CD4-positive, alpha-beta T cell (primary cell): ENCODE measurements around the gene CDKN3. TPM values are rescaled to one million over a fixed set of nuclear protein-coding genes. Genes with fewer than 3 reads are reported as not detected.
"Not testable (repeated sequence)": the region's sequence is repeated elsewhere in the genome, so short reads cannot be mapped to it uniquely, and the experiment has no call there.

Source experiments
- ATAC-seq: fragments of 200-7000 bp; cut with Tn5 transposase; one replicate; pipeline ENCODE4 v1.10.0; 2022; ENCODE audit warnings: mild to moderate bottlenecking; ENCODE audit not compliant: poor library complexity
- CTCF ChIA-PET: fragments of 350-600 bp; sonication (Branson Sonifier 250); formaldehyde crosslinking; loops from one replicate; lab custom pipeline; 2021; ENCODE audit warnings: antibody characterized with exemption, inconsistent platforms; lab: Charles Lee
- POLR2A ChIA-PET: fragments of 350-600 bp; sonication (Branson Sonifier 250); formaldehyde crosslinking; loops from one replicate; lab custom pipeline; 2021; ENCODE audit warnings: antibody characterized with exemption, inconsistent platforms; lab: Charles Lee
- DNase-seq, 14 experiments: peaks; one replicate each; pipeline ENCODE4 v3.0.0-alpha.2; 2013 to 2020; ENCODE audit warnings: mixed read lengths in 2 of 14
- H3K27ac ChIP-seq, 2 donors: one replicate each; pipeline versions ENCODE4 v1.5.1 to v1.7.0; 2013; ENCODE audit warnings: low read length in 2 of 2, low read depth in 1 of 2, mild to moderate bottlenecking in 1 of 2
- H3K27me3 ChIP-seq, 2 experiments: 1 replicate in 1 of 2; 2 replicates in 1 of 2; pipeline versions ENCODE4 v1.6.1 to v1.7.0; 2013; ENCODE audit warnings: low read length in 2 of 2, control low read depth in 1 of 2, mild to moderate bottlenecking in 1 of 2, moderate library complexity in 1 of 2; ENCODE audit not compliant: insufficient read depth in 2 of 2, control insufficient read depth in 1 of 2
- H3K36me3 ChIP-seq: one replicate; pipeline ENCODE4 v1.6.1; 2013; ENCODE audit warnings: low read length, control low read depth; ENCODE audit not compliant: insufficient read depth
- H3K4me1 ChIP-seq: one replicate; pipeline ENCODE4 v1.6.1; 2013; ENCODE audit warnings: low read length, control low read depth; ENCODE audit not compliant: insufficient read depth
- H3K4me3 ChIP-seq: one replicate; pipeline ENCODE4 v1.5.1; 2013; ENCODE audit warnings: mild to moderate bottlenecking, low read length, moderate library complexity
- H3K9me3 ChIP-seq, 2 experiments: 1 replicate in 1 of 2; 2 replicates in 1 of 2; pipeline versions ENCODE4 v1.6.1 to v1.7.0; 2013; ENCODE audit warnings: low read length in 2 of 2, mild to moderate bottlenecking in 2 of 2, control low read depth in 1 of 2, moderate library complexity in 1 of 2; ENCODE audit not compliant: control insufficient read depth in 1 of 2, insufficient read depth in 1 of 2
- H3K27ac Mint-ChIP-seq: one replicate; pipeline ENCODE4 v1.8.0; 2020; ENCODE audit warnings: mixed read lengths
- H3K27me3 Mint-ChIP-seq: one replicate; pipeline ENCODE4 v1.8.0; 2021; ENCODE audit warnings: mixed read lengths
- H3K36me3 Mint-ChIP-seq: one replicate; pipeline ENCODE4 v1.8.0; 2021; ENCODE audit warnings: low read depth, mixed read lengths
- H3K4me1 Mint-ChIP-seq: one replicate; pipeline ENCODE4 v1.8.0; 2021; ENCODE audit warnings: low read depth, mixed read lengths
- H3K4me3 Mint-ChIP-seq: one replicate; pipeline ENCODE4 v1.8.0; 2020; ENCODE audit warnings: mild to moderate bottlenecking, mixed read lengths
- H3K9me3 Mint-ChIP-seq: one replicate; pipeline ENCODE4 v1.8.0; 2020; ENCODE audit warnings: mixed read lengths
- intact Hi-C, 2 experiments: fragments of 100-400 bp; cut with DNase I in 1 of 2; cut with micrococcal nuclease in 1 of 2; formaldehyde crosslinking; loops; one replicate each; pipeline versions ENCODE4 v1.15.1 to v1.9.0; 2023 to 2025; cut with DNase I, micrococcal nuclease
- total RNA-seq, 174 experiments: library from RNA in 2 of 174; stranded (reverse) in 2 of 174; gene quantifications; one replicate each; pipeline ENCODE4 v1.2.3 and lab custom pipeline; 2021 to 2026
- TF ChIP-seq, protein P1 (sequence below): fragments of 200-600 bp; IDR thresholded peaks from one replicate; pipeline ENCODE4 v1.8.0; 2022; ENCODE audit warnings: antibody characterized with exemption, mild to moderate bottlenecking

The CDKN3 gene
- total RNA-seq, 2 experiments from 2014 or later: 0.61 to 1.4 TPM

DNA sequence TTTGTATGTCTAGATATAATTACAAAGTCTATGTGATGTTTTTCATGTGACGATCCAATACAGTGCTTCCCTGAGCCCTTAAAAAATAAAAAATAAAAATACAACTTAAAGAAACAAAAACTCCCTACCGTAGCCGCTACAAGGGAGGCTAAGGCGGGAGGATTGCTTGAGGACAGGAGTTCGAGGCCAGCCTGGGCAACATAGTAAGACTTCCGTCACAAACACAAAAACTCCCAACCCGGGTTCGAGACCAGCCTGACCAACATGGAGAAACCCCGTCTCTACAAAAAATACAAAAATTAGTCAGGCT lies 669 bp upstream of the CDKN3 start:
- no peaks in the 10 kb centered on the region for H3K27me3 Mint-ChIP-seq
- ChIA-PET CTCF (interaction anchor here (1.0 to 1.7 kb wide), 5 partner anchors 27 to 378 kb away, joined by 3 to 6 read pairs (median 4); partner anchors contain the start of gene CGRRF1), POLR2A (interaction anchor here (1.0 to 1.2 kb wide), 4 partner anchors 8 to 48 kb away, joined by 3 to 4 read pairs (median 3); partner anchors contain the start of gene CNIH1)
- no peaks in the 10 kb centered on the region for H3K27me3 ChIP-seq
- peaks cover 17% of the 10 kb centered on the region for H3K4me1 Mint-ChIP-seq
- no peaks in the 10 kb centered on the region for H3K36me3 Mint-ChIP-seq
- H3K9me3 ChIP-seq: no peaks in the 10 kb centered on the region
- TF ChIP-seq, protein P1, sequence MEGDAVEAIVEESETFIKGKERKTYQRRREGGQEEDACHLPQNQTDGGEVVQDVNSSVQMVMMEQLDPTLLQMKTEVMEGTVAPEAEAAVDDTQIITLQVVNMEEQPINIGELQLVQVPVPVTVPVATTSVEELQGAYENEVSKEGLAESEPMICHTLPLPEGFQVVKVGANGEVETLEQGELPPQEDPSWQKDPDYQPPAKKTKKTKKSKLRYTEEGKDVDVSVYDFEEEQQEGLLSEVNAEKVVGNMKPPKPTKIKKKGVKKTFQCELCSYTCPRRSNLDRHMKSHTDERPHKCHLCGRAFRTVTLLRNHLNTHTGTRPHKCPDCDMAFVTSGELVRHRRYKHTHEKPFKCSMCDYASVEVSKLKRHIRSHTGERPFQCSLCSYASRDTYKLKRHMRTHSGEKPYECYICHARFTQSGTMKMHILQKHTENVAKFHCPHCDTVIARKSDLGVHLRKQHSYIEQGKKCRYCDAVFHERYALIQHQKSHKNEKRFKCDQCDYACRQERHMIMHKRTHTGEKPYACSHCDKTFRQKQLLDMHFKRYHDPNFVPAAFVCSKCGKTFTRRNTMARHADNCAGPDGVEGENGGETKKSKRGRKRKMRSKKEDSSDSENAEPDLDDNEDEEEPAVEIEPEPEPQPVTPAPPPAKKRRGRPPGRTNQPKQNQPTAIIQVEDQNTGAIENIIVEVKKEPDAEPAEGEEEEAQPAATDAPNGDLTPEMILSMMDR: no peak
- H3K27ac Mint-ChIP-seq: no peak overlapping the region
- intact Hi-C loops: loop anchor here (1.0 to 10.0 kb wide), 7 partner anchors 45 to 876 kb away; partner anchors contain the start of genes CGRRF1 (in 2 of the 2), CNIH1 (in 1 of the 2), FBXO34 (in 1 of the 2) and MAPK1IP1L (in 1 of the 2)
- no peak overlapping the region for H3K27ac ChIP-seq
- H3K4me1 ChIP-seq: peaks cover 20% of the 10 kb centered on the region
- peak overlapping the region; percentile 88 for H3K4me3 ChIP-seq
- peak overlapping the region; percentile 87 for H3K4me3 Mint-ChIP-seq
- ATAC-seq (no peak), DNase-seq (no peak)
- no peaks in the 10 kb centered on the region for H3K9me3 Mint-ChIP-seq
- H3K36me3 ChIP-seq: no peaks in the 10 kb centered on the region

DNA sequence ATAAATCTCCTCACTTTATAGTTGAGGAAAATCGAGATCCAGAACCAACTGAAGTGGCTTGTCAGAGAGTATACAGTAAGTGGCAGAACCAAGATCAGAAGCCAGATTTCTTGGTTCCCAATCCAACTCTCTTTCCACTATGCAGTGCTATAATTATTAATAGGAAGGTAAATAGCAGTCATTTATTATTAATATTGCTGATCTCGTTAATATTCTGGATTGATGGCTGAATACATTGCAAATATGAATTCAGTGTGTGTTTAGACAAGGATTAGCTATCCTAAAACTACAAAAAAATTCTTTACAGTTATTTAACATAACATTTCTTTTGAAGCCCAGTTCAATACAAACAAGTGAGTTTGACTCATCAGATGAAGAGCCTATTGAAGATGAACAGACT lies 2.8 kb downstream of the CDKN3 start:
- H3K27ac ChIP-seq: no peak overlapping the region
- DNase-seq (no peak), ATAC-seq (no peak)
- CTCF ChIA-PET: no interaction called here
- TF ChIP-seq, protein P1: no peak
- H3K36me3 Mint-ChIP-seq: no peaks in the 10 kb centered on the region
- no peaks in the 10 kb centered on the region for H3K27me3 Mint-ChIP-seq
- no peak overlapping the region for H3K27ac Mint-ChIP-seq
- peak overlapping the region; percentile 2 for H3K4me3 Mint-ChIP-seq
- H3K36me3 ChIP-seq: no peaks in the 10 kb centered on the region
- no peaks in the 10 kb centered on the region for H3K27me3 ChIP-seq
- no peak overlapping the region for H3K4me3 ChIP-seq
- peaks cover 17% of the 10 kb centered on the region for H3K4me1 Mint-ChIP-seq
- no peaks in the 10 kb centered on the region for H3K9me3 Mint-ChIP-seq
- intact Hi-C loops: loop anchor here (2.0 to 10.0 kb wide), 8 partner anchors 87 to 1605 kb away; partner anchors contain the start of genes CGRRF1 (in 2 of the 2), FBXO34 (in 1 of the 2), MAPK1IP1L (in 1 of the 2) and SAMD4A (in 1 of the 2)
- POLR2A ChIA-PET: no interaction called here
- no peaks in the 10 kb centered on the region for H3K9me3 ChIP-seq
- H3K4me1 ChIP-seq: peaks cover 20% of the 10 kb centered on the region

DNA sequence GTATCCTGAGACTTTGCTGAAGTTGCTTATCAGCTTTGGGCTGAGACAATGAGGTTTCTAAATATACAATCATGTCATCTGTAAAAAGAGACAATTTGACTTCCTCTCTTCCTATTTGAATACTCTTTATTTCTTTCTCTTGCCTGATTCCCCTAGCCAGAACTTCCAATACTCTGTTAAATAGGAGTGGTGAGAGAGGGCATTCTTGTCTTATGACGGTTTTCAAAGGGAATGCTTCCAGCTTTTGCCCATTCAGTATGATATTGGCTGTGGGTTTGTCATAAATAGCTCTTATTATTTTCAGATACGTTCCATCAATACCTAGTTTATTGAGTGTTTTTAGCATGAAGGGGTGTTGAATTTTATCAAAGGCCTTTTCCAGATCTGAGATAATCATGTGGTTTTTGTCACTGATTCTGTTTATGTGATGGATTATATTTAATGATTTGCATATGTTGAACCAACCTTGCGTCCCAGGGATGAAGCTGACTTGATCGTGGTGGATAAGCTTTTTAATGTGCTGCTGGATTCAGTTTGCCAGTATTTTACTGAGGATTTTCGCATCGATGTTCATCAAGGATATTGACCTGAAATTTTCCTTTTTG lies 6.7 kb downstream of the CDKN3 start:
- H3K9me3 ChIP-seq, H3K4me1 Mint-ChIP-seq, ATAC-seq, H3K36me3 ChIP-seq, CTCF ChIA-PET, intact Hi-C loops, DNase-seq, H3K36me3 Mint-ChIP-seq, H3K4me3 ChIP-seq, H3K27ac ChIP-seq, H3K27me3 Mint-ChIP-seq, POLR2A ChIA-PET, H3K4me3 Mint-ChIP-seq, H3K27ac Mint-ChIP-seq, H3K4me1 ChIP-seq, H3K9me3 Mint-ChIP-seq, H3K27me3 ChIP-seq: not testable (repeated sequence)

DNA sequence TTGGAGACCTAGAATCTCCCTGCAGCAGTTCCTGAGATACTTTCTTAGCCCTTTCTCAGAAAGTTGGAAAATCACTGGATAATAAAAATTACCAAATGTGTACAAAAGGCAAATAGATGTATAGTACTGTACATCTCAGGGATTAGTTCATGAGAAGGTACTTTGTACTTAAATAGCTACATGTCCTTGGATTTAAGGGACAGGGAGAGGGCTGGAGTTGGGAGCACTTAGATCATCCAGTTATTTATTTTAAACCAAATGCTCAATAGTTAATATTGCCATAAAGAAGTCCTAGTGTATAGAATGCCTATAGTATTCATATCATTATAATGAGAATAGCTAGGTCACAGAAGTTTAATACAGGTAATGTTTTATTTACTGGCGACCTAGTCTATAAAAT lies 13.4 kb downstream of the CDKN3 start:
- peaks cover 3% of the 10 kb centered on the region for H3K36me3 Mint-ChIP-seq
- intact Hi-C loops: no loop called here
- Histone ChIP-seq H3K4me3 (no peak overlapping the region), H3K4me1 (no peaks in the 10 kb centered on the region), H3K27me3 (no peaks in the 10 kb centered on the region), H3K9me3 (no peaks in the 10 kb centered on the region), H3K27ac (no peak overlapping the region), H3K36me3 (no peaks in the 10 kb centered on the region)
- no peak overlapping the region for H3K27ac Mint-ChIP-seq
- DNase-seq (no peak), ATAC-seq (no peak)
- H3K9me3 Mint-ChIP-seq: no peaks in the 10 kb centered on the region
- TF ChIP-seq, protein P1: no peak
- H3K4me1 Mint-ChIP-seq: no peaks in the 10 kb centered on the region
- no peaks in the 10 kb centered on the region for H3K27me3 Mint-ChIP-seq
- ChIA-PET CTCF (no interaction called here), POLR2A (no interaction called here)
- H3K4me3 Mint-ChIP-seq: no peak overlapping the region
